ENCODE data around the gene SEPSECS. TPM values are rescaled to one million over a fixed set of nuclear protein-coding genes. Genes with fewer than 3 reads are reported as not detected.

Gene SEPSECS
- total and polyA plus RNA-seq, 9 donors, result 4.0 to 11.0 (median 8.6) TPM

DNA sequence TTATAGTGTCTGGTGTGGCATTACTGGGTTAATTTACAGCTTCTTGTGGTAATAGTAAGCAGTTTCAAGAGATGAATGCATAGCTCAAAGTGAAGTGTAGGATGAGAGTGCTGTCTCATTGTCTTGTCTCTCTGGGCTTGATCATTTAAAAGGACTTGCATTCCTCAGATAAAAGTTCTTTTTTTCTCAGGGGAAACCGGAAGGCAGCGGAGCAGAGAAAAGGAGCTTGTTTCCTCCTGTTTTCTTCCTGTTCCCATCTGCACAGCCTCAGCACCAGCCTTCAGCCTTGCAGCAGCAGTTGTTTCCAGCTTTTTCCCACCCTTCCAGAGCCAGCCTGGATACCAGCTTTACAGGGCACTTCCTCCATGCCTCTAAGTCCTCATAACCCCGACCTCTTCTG, 68.1 kb downstream of the SEPSECS start:
- WGBS, 3 donors, result 35 to 47% (median 40%) methylated on average over 3 of the region's 3 CpGs
- DNase-seq, result no peak

DNA sequence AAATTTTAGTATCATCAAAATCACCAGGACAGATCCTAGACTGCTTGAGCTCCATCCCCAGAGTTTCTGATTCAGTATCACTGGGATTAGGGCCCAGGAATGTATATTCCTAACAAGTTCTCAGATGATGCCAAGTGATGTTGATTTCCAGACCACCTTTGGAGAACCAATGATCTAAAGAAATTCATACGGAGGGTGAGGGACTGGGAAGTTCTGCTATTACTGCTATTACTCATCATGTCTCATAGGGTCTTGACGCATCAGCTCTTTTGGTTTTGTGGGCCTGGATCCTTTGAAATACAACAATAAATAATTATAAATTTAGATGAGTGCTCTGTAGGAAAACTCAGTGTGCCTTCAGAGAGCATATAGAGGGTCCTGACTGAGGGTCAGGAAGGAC, 69.7 kb downstream of the SEPSECS start:
- no peak overlapping the region for H3K27ac ChIP-seq
- H3K9me3 ChIP-seq, result no peaks in the 10 kb centered on the region
- no peaks in the 10 kb centered on the region for H3K27me3 ChIP-seq
- DNase-seq, result no peak
- 91 to 93% (median 92%) methylated on average over 2 of the region's 2 CpGs for WGBS, 3 donors
- no peak overlapping the region for H3K4me3 ChIP-seq
- H3K36me3 ChIP-seq, result no peaks in the 10 kb centered on the region
- TF ChIP-seq POLR2A (IDR thresholded peaks at IDR 0.05) (no peak), EP300 (IDR thresholded peaks at IDR 0.05) (no peak)
- intact Hi-C loops (cut with DNase I), result no loop called here
- H3K4me1 ChIP-seq (ENCODE audit: insufficient read depth), result no peaks in the 10 kb centered on the region

More for the DNA sequence above, 68.1 kb downstream of the SEPSECS start:
- no peak overlapping the region for H3K27ac ChIP-seq
- no peaks in the 10 kb centered on the region for H3K9me3 ChIP-seq
- TF ChIP-seq, protein P1, sequence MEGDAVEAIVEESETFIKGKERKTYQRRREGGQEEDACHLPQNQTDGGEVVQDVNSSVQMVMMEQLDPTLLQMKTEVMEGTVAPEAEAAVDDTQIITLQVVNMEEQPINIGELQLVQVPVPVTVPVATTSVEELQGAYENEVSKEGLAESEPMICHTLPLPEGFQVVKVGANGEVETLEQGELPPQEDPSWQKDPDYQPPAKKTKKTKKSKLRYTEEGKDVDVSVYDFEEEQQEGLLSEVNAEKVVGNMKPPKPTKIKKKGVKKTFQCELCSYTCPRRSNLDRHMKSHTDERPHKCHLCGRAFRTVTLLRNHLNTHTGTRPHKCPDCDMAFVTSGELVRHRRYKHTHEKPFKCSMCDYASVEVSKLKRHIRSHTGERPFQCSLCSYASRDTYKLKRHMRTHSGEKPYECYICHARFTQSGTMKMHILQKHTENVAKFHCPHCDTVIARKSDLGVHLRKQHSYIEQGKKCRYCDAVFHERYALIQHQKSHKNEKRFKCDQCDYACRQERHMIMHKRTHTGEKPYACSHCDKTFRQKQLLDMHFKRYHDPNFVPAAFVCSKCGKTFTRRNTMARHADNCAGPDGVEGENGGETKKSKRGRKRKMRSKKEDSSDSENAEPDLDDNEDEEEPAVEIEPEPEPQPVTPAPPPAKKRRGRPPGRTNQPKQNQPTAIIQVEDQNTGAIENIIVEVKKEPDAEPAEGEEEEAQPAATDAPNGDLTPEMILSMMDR (IDR thresholded peaks at IDR 0.05), result no peak
- TF ChIP-seq EP300 (IDR thresholded peaks at IDR 0.05) (no peak), POLR2A (IDR thresholded peaks at IDR 0.05) (no peak)
- H3K27me3 ChIP-seq, result no peaks in the 10 kb centered on the region
- no peak overlapping the region for H3K4me3 ChIP-seq
- intact Hi-C loops (cut with DNase I), result no loop called here
- H3K36me3 ChIP-seq, result no peaks in the 10 kb centered on the region
- no peaks in the 10 kb centered on the region for H3K4me1 ChIP-seq (ENCODE audit: insufficient read depth)

DNA sequence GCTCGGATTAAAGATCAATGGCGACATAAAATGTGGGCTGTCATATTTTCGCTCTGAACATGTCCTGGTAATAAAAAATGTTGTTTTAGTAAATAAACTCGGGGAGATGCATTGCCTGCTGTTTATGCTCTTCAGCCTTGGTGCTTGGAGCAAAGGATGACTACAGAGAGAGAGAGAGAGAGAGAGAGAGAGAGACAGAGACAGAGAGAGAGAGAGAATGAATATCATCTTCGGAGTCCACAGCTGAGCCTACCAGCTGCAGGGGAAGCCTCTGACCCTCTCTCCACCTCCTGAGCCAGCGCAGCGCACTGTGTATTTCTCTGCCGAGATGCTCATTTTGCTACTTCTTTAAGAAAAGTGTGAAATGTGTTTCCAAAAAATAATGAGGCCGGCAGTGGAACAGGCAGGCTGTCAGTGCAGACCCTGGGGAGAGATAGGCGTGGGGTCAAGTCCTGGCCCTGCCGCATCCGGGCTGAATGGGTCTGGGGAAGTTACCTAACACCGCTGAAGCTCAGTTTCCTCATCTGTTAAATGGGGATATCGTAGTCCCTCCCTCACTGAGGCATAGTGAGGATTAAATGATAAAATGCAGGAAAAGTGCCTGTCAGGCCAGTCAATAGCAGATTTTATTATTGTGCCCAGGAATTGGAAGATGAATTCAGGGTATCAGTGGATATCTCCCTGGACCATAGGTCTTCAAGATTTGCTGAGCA, 71.0 kb downstream of the SEPSECS start:
- Histone ChIP-seq H3K4me3 (peak overlapping the region; percentile 2), H3K27me3 (no peaks in the 10 kb centered on the region), H3K27ac (no peak overlapping the region), H3K9me3 (no peaks in the 10 kb centered on the region), H3K36me3 (no peaks in the 10 kb centered on the region), H3K4me1 (ENCODE audit: insufficient read depth) (no peaks in the 10 kb centered on the region)
- intact Hi-C loops (cut with DNase I), result no loop called here
- no peak for TF ChIP-seq EP300 (IDR thresholded peaks at IDR 0.05)
- TF ChIP-seq POLR2A (IDR thresholded peaks at IDR 0.05), result no peak
- TF ChIP-seq, protein P1 (IDR thresholded peaks at IDR 0.05), result no peak
- DNase-seq, result no peak
- 24 to 33% (median 26%) methylated on average over 14 of the region's 14 CpGs for WGBS, 3 donors

DNA sequence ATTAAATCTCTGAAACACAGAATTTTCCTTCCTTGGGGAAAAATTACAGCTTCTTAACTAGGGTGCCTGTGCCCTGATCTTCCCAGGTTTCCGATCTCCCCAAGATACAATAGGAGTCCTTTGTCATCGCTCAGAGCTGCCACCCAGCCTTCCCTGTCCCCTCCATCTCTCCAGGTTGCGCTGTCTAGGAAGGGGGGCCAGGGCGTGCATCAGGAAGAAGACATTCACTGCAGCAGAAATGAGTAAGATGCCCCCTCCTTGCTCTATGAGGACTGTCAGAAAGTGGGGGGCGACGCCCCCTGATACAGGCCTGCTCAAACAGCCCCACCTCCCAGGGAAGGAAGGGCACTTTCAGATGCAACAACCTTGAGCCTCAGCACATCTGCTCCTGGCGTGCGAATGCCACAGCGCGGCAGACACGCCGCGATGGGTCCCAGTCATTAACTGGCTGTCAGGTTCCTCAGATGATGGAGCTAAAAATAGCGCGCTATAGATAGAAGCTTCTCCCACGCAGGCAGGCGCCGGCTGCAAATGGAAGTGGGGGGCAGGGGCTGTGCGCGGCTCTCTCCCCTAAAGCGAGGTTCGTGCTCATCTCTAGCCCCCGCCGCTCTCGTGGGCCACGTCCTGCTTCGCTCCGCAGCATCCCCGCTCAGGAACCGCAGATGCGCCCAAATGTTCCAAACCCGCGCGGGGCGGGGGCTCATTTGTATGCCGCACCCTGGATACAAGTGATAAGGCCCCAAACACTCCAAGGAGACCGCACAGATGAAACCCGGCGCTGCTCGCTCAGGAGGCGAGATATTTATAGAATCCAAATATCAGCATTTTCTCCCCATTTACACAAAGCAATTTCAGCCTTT, 71.9 kb downstream of the SEPSECS start:
- H3K27ac ChIP-seq, result no peak overlapping the region
- intact Hi-C loops (cut with DNase I), result no loop called here
- 9 to 16% (median 10%) methylated on average over 33 to 41 of the region's 41 CpGs for WGBS, 3 donors
- no peaks in the 10 kb centered on the region for H3K9me3 ChIP-seq
- peak overlapping the region; percentile 2 for H3K4me3 ChIP-seq
- TF ChIP-seq, protein P1 (IDR thresholded peaks at IDR 0.05), result no peak
- TF ChIP-seq POLR2A (IDR thresholded peaks at IDR 0.05) (no peak), EP300 (IDR thresholded peaks at IDR 0.05) (no peak)
- no peaks in the 10 kb centered on the region for H3K27me3 ChIP-seq
- DNase-seq, result peak in 1 of 5 donors; percentile 41
- H3K36me3 ChIP-seq, result no peaks in the 10 kb centered on the region
- no peaks in the 10 kb centered on the region for H3K4me1 ChIP-seq (ENCODE audit: insufficient read depth)
